Measurements from ENCODE around the gene IKZF3.

- TF ChIP-seq HOXA7 (CRISPR knock-in tag; IDR thresholded peaks at IDR 0.05; ENCODE audit: borderline replicate concordance) (no peak), CTCF (tag by site-specific recombination; IDR thresholded peaks at IDR 0.05) (no peak), ZNF558 (tag by site-specific recombination; IDR thresholded peaks at IDR 0.05) (no peak), ZBTB10 (tag by site-specific recombination; IDR thresholded peaks at IDR 0.05) (no peak), ZNF18 (tag by site-specific recombination; IDR thresholded peaks at IDR 0.05) (no peak)
Observed at GRCh38 chr17:39834017-39834416, 30.1 kb downstream of the IKZF3 start.
